Gastroesophageal sphincter (tissue), 4 donors: ENCODE data around the gene RAB6B. TPM values are rescaled to one million over a fixed set of nuclear protein-coding genes. Genes with fewer than 3 reads are reported as not detected.

Source experiments
- ATAC-seq: fragments of 150-250 bp; one replicate; pipeline ENCODE4 v1.9.1; 2016; ENCODE audit warnings: mild to moderate bottlenecking, moderate library complexity
- H3K27ac ChIP-seq, 4 donors: fragments of 200-600 bp; sonication (generic) in 3 of 4; 1 replicate in 3 of 4; 2 replicates in 1 of 4; pipeline ENCODE4 v1.5.1; 2016 to 2019
- H3K27me3 ChIP-seq: fragments of 200-600 bp; sonication (generic); one replicate; pipeline ENCODE4 v1.5.1; 2019
- H3K36me3 ChIP-seq, 2 donors: fragments of 200-600 bp; sonication (generic); one replicate each; pipeline ENCODE4 v1.5.1; 2019; ENCODE audit warnings: control low read depth in 1 of 2
- H3K4me1 ChIP-seq, 3 donors: fragments of 200-600 bp; sonication (generic); 1 replicate in 2 of 3; 2 replicates in 1 of 3; pipeline ENCODE4 v1.5.1; 2016 to 2019; ENCODE audit warnings: control low read depth in 2 of 3
- H3K4me3 ChIP-seq, 2 donors: fragments of 200-600 bp; sonication (generic); one replicate each; pipeline ENCODE4 v1.5.1; 2019; ENCODE audit warnings: mild to moderate bottlenecking in 1 of 2, moderate library complexity in 1 of 2
- H3K9me3 ChIP-seq, 3 donors: fragments of 200-600 bp; sonication (generic); one replicate each; pipeline ENCODE4 v1.5.1; 2017 to 2019; ENCODE audit warnings: control low read depth in 2 of 3
- CTCF ChIP-seq, 4 experiments: fragments of 200-600 bp in 2 of 4; fragments of 450-650 bp in 2 of 4; sonication (generic) in 1 of 4; IDR thresholded peaks; one replicate each; pipeline ENCODE4 v1.5.1; 2017 to 2019; ENCODE audit warnings: antibody characterized with exemption in 4 of 4, mild to moderate bottlenecking in 2 of 4, moderate library complexity in 2 of 4
- EP300 ChIP-seq: sonication (generic); formaldehyde crosslinking; IDR thresholded peaks from one replicate; pipeline ENCODE4 v1.6.1; 2017; ENCODE audit warnings: antibody characterized with exemption, mild to moderate bottlenecking
- POLR2A ChIP-seq, 2 donors: fragments of 450-650 bp; IDR thresholded peaks; one replicate each; pipeline ENCODE4 v1.6.1; 2017; ENCODE audit warnings: antibody characterized with exemption in 2 of 2, mild to moderate bottlenecking in 2 of 2, moderate library complexity in 1 of 2
- POLR2AphosphoS5 ChIP-seq: sonication (generic); formaldehyde crosslinking; IDR thresholded peaks from one replicate; pipeline ENCODE4 v1.6.1; 2017; ENCODE audit warnings: antibody characterized with exemption
- WGBS, 2 donors: methylation state at CpG; one replicate each; pipeline ENCODE4 v1.1.5; 2018; ENCODE audit warnings: low coverage in 1 of 2; 5-methylcytosine and 5-hydroxymethylcytosine counted together
- total RNA-seq, 4 donors: library from RNA; depleted of rRNA; stranded (reverse); fragments of >200 nt; gene quantifications; one replicate each; pipeline ENCODE4 v1.1.0, GENCODE V29; 2016

The RAB6B gene
- total RNA-seq, 4 donors from 2014 or later, result 5.0 to 16.1 (median 8.7) TPM

DNA sequence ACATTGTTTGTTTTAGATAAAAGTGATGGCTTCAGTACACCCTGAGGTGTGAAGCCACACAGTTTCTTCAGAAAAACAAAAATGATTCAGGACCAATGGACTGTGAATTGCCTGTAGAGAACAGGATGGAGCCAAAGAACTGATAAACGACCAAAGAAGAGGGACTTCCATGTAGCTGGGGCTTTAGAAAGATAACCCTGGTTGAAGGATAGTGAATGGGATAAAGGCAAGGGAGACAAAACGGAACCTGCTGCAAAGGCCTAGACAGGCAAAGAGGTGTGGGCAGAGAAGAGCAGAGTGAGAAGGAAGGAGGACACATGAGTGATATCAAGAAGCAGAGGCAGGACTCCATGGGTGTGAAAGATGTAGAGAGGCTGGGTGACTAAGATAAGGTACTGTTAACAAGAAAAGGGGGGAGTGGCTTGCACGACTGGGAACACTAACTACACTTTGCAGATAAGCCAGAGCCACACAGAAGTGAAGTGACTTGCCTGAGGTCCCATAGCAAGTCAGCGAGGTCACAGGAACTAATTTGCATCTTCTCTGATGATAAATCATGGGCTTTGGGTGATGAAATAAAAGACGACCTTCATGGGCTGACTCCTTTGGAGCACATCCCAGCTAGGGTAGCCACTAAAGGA lies 44.3 kb downstream of the RAB6B start:
- 54 to 79% methylated on average over 2 to 5 of the region's 5 CpGs for WGBS, 2 donors
- TF ChIP-seq EP300 (no peak), POLR2A (IDR thresholded peaks at IDR 0.05) (no peak), POLR2AphosphoS5 (no peak), CTCF (IDR thresholded peaks at IDR 0.05) (no peak)
- Histone ChIP-seq H3K27ac (no peak overlapping the region), H3K9me3 (no peaks in the 10 kb centered on the region), H3K36me3 (no peaks in the 10 kb centered on the region), H3K4me3 (no peak overlapping the region), H3K27me3 (no peaks in the 10 kb centered on the region), H3K4me1 (no peaks in the 10 kb centered on the region)
- ATAC-seq, result no peak

- Histone ChIP-seq H3K36me3 (no peaks in the 10 kb centered on the region), H3K27ac (no peak overlapping the region), H3K9me3 (no peaks in the 10 kb centered on the region), H3K27me3 (no peaks in the 10 kb centered on the region), H3K4me1 (no peaks in the 10 kb centered on the region), H3K4me3 (no peak overlapping the region)
- TF ChIP-seq POLR2AphosphoS5 (no peak), POLR2A (IDR thresholded peaks at IDR 0.05) (no peak), CTCF (IDR thresholded peaks at IDR 0.05) (no peak), EP300 (no peak)
- no peak for ATAC-seq
- 88 to 100% methylated on average over 1 of the region's 1 CpG for WGBS, 2 donors
Observed at GRCh38 chr3:133850034-133850433, 45.6 kb downstream of the RAB6B start.

GRCh38 chr3:133849346-133849745 lies 46.3 kb downstream of the RAB6B start:
- no peaks in the 10 kb centered on the region for H3K36me3 ChIP-seq
- no peak overlapping the region for H3K4me3 ChIP-seq
- no peak for ATAC-seq
- TF ChIP-seq CTCF (IDR thresholded peaks at IDR 0.05) (no peak), POLR2A (IDR thresholded peaks at IDR 0.05) (no peak), EP300 (no peak), POLR2AphosphoS5 (no peak)
- H3K4me1 ChIP-seq, result no peaks in the 10 kb centered on the region
- H3K9me3 ChIP-seq, result no peaks in the 10 kb centered on the region
- H3K27ac ChIP-seq, result no peak overlapping the region
- H3K27me3 ChIP-seq, result no peaks in the 10 kb centered on the region

DNA sequence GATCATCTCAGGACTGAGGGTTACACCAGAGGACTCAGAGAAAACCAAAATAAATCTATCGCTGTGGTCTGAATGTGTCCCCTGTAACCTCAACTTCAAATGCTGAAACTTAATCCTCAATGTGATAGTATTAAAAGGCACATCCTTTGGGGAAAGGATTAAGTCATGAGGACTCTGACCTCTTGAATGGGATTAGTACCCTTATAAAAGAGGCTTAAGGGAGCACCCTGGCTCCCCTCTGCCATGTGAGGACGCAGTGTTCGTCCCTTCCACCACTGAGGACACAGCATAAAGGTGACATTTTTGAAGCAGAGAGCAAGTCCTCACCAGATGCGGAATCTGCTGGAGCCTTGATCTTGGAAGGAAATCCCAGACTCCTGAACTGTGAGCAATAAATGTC lies 50.6 kb downstream of the RAB6B start:
- ATAC-seq, result no peak
- no peaks in the 10 kb centered on the region for H3K27me3 ChIP-seq
- no peaks in the 10 kb centered on the region for H3K9me3 ChIP-seq
- no peak overlapping the region for H3K27ac ChIP-seq
- H3K4me1 ChIP-seq, result no peaks in the 10 kb centered on the region
- 89 to 100% methylated on average over 4 of the region's 4 CpGs for WGBS, 2 donors
- no peak for TF ChIP-seq POLR2A (IDR thresholded peaks at IDR 0.05)
- no peak for TF ChIP-seq EP300
- TF ChIP-seq POLR2AphosphoS5, result no peak
- TF ChIP-seq CTCF (IDR thresholded peaks at IDR 0.05), result no peak
- H3K4me3 ChIP-seq, result no peak overlapping the region
- peaks cover 0 to 12% of the 10 kb centered on the region in 2 donors for H3K36me3 ChIP-seq

DNA sequence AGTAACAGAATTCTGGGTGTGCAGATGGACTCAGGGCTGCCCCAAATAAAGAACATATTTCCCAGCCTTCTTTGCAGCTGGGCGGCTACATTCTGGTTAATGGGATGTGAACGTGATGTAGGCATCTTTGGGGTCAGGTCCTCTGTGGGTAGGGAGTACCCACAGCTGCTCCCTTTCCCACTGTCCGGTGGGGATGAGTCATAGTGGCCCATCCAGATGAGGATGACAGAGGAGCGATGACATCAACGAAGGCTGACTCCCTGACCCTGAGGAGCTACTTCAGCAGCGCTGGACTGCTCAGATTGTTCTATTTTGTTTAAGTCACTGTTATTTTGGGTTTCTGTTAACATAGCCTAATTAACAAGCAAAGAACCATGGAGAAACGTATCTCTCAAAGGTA lies 52.0 kb downstream of the RAB6B start:
- 73 to 76% methylated on average over 3 to 4 of the region's 7 CpGs for WGBS, 2 donors
- Histone ChIP-seq H3K27me3 (no peaks in the 10 kb centered on the region), H3K9me3 (no peaks in the 10 kb centered on the region), H3K4me3 (no peak overlapping the region), H3K4me1 (no peaks in the 10 kb centered on the region), H3K36me3 (peaks cover 0 to 26% of the 10 kb centered on the region in 2 donors), H3K27ac (no peak overlapping the region)
- ATAC-seq, result no peak
- no peak for TF ChIP-seq EP300
- no peak for TF ChIP-seq POLR2A (IDR thresholded peaks at IDR 0.05)
- no peak for TF ChIP-seq POLR2AphosphoS5
